ENCODE data around the gene CLEC4M.

DNA sequence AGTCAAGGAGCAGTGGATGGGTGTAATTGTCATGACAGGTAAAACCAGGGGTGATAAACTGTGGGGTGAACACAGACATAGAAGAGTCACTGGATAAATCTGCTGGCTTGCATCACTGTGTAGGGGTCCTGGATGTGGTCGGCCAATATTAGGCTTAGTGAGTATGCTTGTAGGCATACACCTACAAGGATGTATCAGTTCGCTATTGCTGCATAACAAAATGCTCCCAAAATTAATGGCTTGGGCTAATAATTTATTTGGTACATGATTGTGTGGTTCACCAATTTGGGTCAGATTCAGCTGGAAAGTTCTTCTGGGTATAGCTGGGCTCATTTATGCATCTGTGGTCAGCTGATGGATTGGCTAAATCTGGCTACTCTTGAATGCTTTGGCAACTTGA is 55.8 kb downstream of the CLEC4M start:
- TF ChIP-seq, protein P1, sequence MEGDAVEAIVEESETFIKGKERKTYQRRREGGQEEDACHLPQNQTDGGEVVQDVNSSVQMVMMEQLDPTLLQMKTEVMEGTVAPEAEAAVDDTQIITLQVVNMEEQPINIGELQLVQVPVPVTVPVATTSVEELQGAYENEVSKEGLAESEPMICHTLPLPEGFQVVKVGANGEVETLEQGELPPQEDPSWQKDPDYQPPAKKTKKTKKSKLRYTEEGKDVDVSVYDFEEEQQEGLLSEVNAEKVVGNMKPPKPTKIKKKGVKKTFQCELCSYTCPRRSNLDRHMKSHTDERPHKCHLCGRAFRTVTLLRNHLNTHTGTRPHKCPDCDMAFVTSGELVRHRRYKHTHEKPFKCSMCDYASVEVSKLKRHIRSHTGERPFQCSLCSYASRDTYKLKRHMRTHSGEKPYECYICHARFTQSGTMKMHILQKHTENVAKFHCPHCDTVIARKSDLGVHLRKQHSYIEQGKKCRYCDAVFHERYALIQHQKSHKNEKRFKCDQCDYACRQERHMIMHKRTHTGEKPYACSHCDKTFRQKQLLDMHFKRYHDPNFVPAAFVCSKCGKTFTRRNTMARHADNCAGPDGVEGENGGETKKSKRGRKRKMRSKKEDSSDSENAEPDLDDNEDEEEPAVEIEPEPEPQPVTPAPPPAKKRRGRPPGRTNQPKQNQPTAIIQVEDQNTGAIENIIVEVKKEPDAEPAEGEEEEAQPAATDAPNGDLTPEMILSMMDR (IDR thresholded peaks at IDR 0.05; ENCODE audit: insufficient read depth, low read length, poor library complexity, severe bottlenecking) = no peak
- TF ChIP-seq EZH2phosphoT487 (conservative IDR thresholded peaks at IDR 0.05; ENCODE audit: low read length) = no peak

All from SU-DHL-6 (cell line).